ENCODE results near the gene SERPINE2.

GRCh38 chr2:224036731-224037361 is 2.2 kb downstream of the SERPINE2 start:
- TF ChIP-seq CTCF (IDR thresholded peaks at IDR 0.05) (no peak), POLR2A (IDR thresholded peaks at IDR 0.05) (no peak), POLR2AphosphoS5 (IDR thresholded peaks at IDR 0.05) (no peak)

Data from breast epithelium (tissue), 3 donors.